ENCODE measurements around the gene SPNS2. TPM values are rescaled to one million over a fixed set of nuclear protein-coding genes. Genes with fewer than 3 reads are reported as not detected.

SPNS2 gene
- total RNA-seq, 1 donor from 2014 or later, result 0.70 TPM

DNA sequence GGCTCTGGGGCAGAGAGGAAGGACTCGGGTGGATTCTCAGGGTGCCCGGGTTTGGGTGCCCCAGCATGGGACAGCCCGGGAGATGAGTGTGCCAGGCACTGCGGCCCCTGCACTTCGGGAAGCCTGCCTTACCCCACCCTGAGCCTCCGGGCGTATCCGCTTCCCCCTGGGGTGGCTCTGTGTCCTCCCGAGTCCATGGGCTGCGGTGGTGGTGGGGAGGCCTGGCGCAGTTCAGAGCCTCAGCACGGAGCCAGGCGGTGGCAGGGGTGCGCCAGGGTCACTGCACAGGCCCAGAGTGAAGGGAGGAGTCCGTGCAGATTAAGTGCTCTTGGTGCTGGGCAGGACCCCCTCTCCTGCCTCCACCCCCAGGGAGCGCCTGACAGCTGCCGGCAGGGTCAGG is 35.8 kb downstream of the SPNS2 start:
- no peaks in the 10 kb centered on the region for H3K9me3 Mint-ChIP-seq (ENCODE audit: low read depth)
- no peaks in the 10 kb centered on the region for H3K4me1 Mint-ChIP-seq (ENCODE audit: low read depth)
- H3K27me3 Mint-ChIP-seq (ENCODE audit: low read depth), result peaks cover 3% of the 10 kb centered on the region
- TF ChIP-seq, protein P1, sequence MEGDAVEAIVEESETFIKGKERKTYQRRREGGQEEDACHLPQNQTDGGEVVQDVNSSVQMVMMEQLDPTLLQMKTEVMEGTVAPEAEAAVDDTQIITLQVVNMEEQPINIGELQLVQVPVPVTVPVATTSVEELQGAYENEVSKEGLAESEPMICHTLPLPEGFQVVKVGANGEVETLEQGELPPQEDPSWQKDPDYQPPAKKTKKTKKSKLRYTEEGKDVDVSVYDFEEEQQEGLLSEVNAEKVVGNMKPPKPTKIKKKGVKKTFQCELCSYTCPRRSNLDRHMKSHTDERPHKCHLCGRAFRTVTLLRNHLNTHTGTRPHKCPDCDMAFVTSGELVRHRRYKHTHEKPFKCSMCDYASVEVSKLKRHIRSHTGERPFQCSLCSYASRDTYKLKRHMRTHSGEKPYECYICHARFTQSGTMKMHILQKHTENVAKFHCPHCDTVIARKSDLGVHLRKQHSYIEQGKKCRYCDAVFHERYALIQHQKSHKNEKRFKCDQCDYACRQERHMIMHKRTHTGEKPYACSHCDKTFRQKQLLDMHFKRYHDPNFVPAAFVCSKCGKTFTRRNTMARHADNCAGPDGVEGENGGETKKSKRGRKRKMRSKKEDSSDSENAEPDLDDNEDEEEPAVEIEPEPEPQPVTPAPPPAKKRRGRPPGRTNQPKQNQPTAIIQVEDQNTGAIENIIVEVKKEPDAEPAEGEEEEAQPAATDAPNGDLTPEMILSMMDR (IDR thresholded peaks at IDR 0.05), result no peak
- no peaks in the 10 kb centered on the region for H3K36me3 Mint-ChIP-seq (ENCODE audit: low read depth)
- no peak overlapping the region for H3K4me3 Mint-ChIP-seq (ENCODE audit: unreplicated experiment)
- no peak overlapping the region for H3K27ac Mint-ChIP-seq (ENCODE audit: unreplicated experiment)
- no peak for DNase-seq (ENCODE audit: low spot score)

DNA sequence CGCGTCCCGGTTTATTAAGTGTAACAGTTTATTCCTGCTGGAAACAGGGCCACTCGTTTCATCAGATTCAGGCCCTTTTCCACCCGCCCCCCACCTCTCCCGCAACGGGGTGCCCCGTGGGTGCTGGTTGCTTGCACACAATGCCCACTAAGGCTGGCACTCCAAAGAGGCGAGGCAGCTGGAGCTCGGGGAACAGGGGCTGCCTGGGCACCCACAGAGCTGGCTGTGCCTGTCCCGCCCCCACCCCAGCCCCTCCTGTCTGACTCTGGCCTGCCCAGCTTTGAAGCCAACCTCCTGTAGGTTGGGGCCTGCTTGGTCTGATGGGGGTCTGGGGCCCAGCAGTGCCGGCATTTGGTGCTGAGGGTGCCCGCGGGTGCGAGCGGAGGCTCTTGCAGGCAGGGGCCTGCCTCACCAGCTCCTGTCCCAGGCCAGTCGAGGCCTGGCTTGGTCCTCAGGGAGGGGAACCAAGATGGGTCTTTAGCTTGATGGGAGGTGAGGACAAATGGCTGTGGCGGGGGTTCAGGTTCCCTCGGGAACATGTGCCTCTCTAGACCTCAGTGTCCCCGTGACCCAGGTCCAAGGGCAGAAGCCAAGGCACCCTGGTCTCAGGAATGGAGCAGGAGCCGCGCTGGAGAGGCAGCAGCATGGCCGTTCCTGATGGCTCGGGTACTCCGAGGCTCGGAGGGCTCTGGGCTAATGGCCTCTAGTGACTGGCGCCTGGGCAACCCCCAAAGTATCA is 36.4 kb downstream of the SPNS2 start:
- no peaks in the 10 kb centered on the region for H3K4me1 Mint-ChIP-seq (ENCODE audit: low read depth)
- no peak overlapping the region for H3K27ac Mint-ChIP-seq (ENCODE audit: unreplicated experiment)
- no peak for DNase-seq (ENCODE audit: low spot score)
- peaks cover 3% of the 10 kb centered on the region for H3K36me3 Mint-ChIP-seq (ENCODE audit: low read depth)
- H3K9me3 Mint-ChIP-seq (ENCODE audit: low read depth), result no peaks in the 10 kb centered on the region
- TF ChIP-seq, protein P1 (IDR thresholded peaks at IDR 0.05), result no peak
- H3K4me3 Mint-ChIP-seq (ENCODE audit: unreplicated experiment), result no peak overlapping the region
- peaks cover 3% of the 10 kb centered on the region for H3K27me3 Mint-ChIP-seq (ENCODE audit: low read depth)

DNA sequence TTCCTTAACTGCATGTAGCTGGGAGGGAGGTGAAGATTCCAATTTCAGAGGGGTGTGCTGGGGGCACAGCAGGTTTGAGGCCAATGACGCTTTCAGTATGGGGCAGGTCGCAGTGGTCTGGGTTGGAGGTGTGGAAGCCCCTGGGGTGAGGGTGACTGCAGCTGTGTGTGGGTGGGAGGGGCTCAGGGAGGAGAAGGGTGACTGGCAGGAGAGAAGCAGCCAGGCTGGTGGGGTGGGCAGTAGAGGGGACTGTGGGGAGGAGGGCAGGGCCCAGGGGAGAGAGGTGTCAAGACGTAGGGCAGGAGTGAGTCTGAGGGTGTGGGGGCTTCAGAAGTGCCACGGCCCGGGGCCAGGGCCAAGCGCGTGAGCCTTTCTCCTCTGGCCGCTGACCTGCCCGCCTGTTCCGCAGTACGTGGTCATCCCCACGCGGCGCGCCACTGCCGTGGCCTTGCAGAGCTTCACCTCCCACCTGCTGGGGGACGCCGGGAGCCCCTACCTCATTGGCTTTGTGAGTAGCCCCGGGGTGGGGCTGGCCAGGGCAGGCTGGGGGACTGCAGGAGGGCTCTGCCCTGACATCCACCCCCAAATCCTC is 37.1 kb downstream of the SPNS2 start:
- Mint-ChIP-seq H3K9me3 (ENCODE audit: low read depth) (no peaks in the 10 kb centered on the region), H3K27ac (ENCODE audit: unreplicated experiment) (no peak overlapping the region), H3K27me3 (ENCODE audit: low read depth) (peaks cover 3% of the 10 kb centered on the region), H3K4me3 (ENCODE audit: unreplicated experiment) (no peak overlapping the region), H3K36me3 (ENCODE audit: low read depth) (peaks cover 3% of the 10 kb centered on the region), H3K4me1 (ENCODE audit: low read depth) (no peaks in the 10 kb centered on the region)
- no peak for DNase-seq (ENCODE audit: low spot score)
- TF ChIP-seq, protein P1 (IDR thresholded peaks at IDR 0.05), result no peak

DNA sequence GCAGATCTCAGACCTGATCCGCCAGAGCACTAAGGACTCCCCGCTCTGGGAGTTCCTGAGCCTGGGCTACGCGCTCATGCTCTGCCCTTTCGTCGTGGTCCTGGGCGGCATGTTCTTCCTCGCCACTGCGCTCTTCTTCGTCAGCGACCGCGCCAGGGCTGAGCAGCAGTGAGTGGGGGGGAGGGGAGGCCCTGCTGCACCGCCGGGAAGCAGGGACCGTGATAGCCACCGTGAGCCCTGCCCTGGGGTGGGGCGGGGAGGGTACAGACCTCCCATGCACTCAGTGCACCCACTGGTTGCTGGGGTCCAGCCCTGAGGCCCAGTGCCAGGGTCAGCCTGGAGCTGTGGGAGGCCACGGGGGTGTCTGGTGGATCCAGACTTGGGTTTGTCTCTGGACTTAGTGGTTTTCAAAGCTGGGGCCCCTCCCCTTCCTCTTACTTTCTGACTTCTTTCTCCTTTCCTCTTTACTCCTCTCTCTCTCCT is 37.6 kb downstream of the SPNS2 start:
- DNase-seq (ENCODE audit: low spot score), result no peak
- H3K27ac Mint-ChIP-seq (ENCODE audit: unreplicated experiment), result no peak overlapping the region
- H3K27me3 Mint-ChIP-seq (ENCODE audit: low read depth), result peaks cover 3% of the 10 kb centered on the region
- TF ChIP-seq, protein P1 (IDR thresholded peaks at IDR 0.05), result no peak
- no peaks in the 10 kb centered on the region for H3K4me1 Mint-ChIP-seq (ENCODE audit: low read depth)
- no peak overlapping the region for H3K4me3 Mint-ChIP-seq (ENCODE audit: unreplicated experiment)
- H3K36me3 Mint-ChIP-seq (ENCODE audit: low read depth), result peaks cover 5% of the 10 kb centered on the region
- no peaks in the 10 kb centered on the region for H3K9me3 Mint-ChIP-seq (ENCODE audit: low read depth)

DNA sequence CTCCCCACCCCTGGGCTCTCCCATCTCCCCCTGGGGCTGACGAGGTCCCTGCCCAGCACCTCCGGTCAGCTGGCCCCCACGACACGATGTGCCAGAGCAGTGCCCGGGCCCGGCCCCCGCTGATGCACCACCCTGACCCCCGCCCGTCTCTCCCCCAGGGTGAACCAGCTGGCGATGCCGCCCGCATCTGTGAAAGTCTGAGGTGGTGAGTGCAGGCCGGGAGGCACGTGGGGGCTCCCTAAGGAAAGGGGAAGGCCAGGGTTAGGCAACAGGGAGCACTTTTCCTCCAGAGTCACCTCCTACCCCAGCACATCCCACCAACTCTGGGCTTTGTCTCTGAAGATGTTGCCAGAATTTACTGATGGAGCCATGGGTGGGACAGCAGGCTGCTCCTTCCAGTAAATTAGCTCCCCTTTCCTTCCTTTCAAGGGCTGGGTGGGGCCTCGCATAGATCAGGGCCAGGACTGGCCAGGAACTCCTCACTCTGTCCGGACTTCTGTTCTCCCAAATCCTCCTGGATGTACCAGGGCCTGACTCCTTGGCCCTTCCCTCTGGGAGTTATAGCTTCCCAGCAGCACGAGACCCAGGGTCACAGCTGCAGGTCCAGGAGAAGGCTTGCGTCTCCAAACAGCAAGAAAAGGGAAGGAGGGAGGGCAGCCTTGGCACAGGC is 38.2 kb downstream of the SPNS2 start:
- Mint-ChIP-seq H3K36me3 (ENCODE audit: low read depth) (peaks cover 6% of the 10 kb centered on the region), H3K9me3 (ENCODE audit: low read depth) (no peaks in the 10 kb centered on the region), H3K4me1 (ENCODE audit: low read depth) (no peaks in the 10 kb centered on the region), H3K27ac (ENCODE audit: unreplicated experiment) (no peak overlapping the region), H3K4me3 (ENCODE audit: unreplicated experiment) (no peak overlapping the region), H3K27me3 (ENCODE audit: low read depth) (peaks cover 3% of the 10 kb centered on the region)
- TF ChIP-seq, protein P1 (IDR thresholded peaks at IDR 0.05), result no peak
- no peak for DNase-seq (ENCODE audit: low spot score)

All from chondrocyte (in vitro differentiated cells).